Adipocyte (in vitro differentiated cells): Measurements from ENCODE around the gene SYNGR1.

Experiments
- DNase-seq: peaks from one replicate; pipeline ENCODE4 v3.0.0-alpha.2; 2015; ENCODE audit warnings: low read depth
- H3K27me3 ChIP-seq: replicated peaks from 2 replicates; pipeline ENCODE4 v1.7.0; 2013; ENCODE audit warnings: mild to moderate bottlenecking, low read length, moderate library complexity; ENCODE audit not compliant: control insufficient read depth, insufficient read depth
- H3K36me3 ChIP-seq: 2 replicates; pipeline ENCODE4 v1.7.0; 2013; ENCODE audit warnings: low read length, mild to moderate bottlenecking, moderate library complexity; ENCODE audit not compliant: control insufficient read depth, insufficient read depth, severe bottlenecking
- H3K4me1 ChIP-seq: 2 replicates; pipeline ENCODE4 v1.7.0; 2013; ENCODE audit warnings: mild to moderate bottlenecking, low read length, moderate library complexity; ENCODE audit not compliant: control insufficient read depth, insufficient read depth
- H3K4me3 ChIP-seq: 2 replicates; pipeline ENCODE4 v1.7.0; 2013; ENCODE audit warnings: mild to moderate bottlenecking, low read length, moderate library complexity
- H3K9ac ChIP-seq: 2 replicates; pipeline ENCODE4 v1.7.0; 2013; ENCODE audit warnings: mild to moderate bottlenecking, low read length, moderate library complexity
- H3K9me3 ChIP-seq: 2 replicates; pipeline ENCODE4 v1.7.0; 2013; ENCODE audit warnings: mild to moderate bottlenecking, low read length, moderate library complexity; ENCODE audit not compliant: control insufficient read depth

The SYNGR1 gene

GRCh38 chr22:39309364-39309861, 40.4 kb upstream of the SYNGR1 start:
- DNase-seq, result no peak
- no peak overlapping the region for H3K9ac ChIP-seq
- peaks cover 24% of the 10 kb centered on the region for H3K4me1 ChIP-seq
- no peaks in the 10 kb centered on the region for H3K9me3 ChIP-seq
- H3K36me3 ChIP-seq, result peaks cover 30% of the 10 kb centered on the region
- no peak overlapping the region for H3K4me3 ChIP-seq
- H3K27me3 ChIP-seq, result no peaks in the 10 kb centered on the region

GRCh38 chr22:39309881-39310714, 39.7 kb upstream of the SYNGR1 start:
- no peak overlapping the region for H3K4me3 ChIP-seq
- H3K9me3 ChIP-seq, result no peaks in the 10 kb centered on the region
- no peak overlapping the region for H3K9ac ChIP-seq
- peak; percentile 43 for DNase-seq
- H3K36me3 ChIP-seq, result peaks cover 37% of the 10 kb centered on the region
- H3K27me3 ChIP-seq, result no peaks in the 10 kb centered on the region
- H3K4me1 ChIP-seq, result peaks cover 31% of the 10 kb centered on the region

- Histone ChIP-seq H3K9me3 (no peaks in the 10 kb centered on the region), H3K4me1 (peaks cover 47% of the 10 kb centered on the region), H3K27me3 (no peaks in the 10 kb centered on the region), H3K4me3 (no peak overlapping the region), H3K36me3 (peaks cover 54% of the 10 kb centered on the region), H3K9ac (no peak overlapping the region)
- no peak for DNase-seq
Measured at GRCh38 chr22:39311592-39312400, 38.0 kb upstream of the SYNGR1 start.

GRCh38 chr22:39312410-39312809, 37.4 kb upstream of the SYNGR1 start:
- Histone ChIP-seq H3K4me1 (peaks cover 53% of the 10 kb centered on the region), H3K4me3 (no peak overlapping the region), H3K27me3 (no peaks in the 10 kb centered on the region), H3K36me3 (peaks cover 60% of the 10 kb centered on the region), H3K9me3 (no peaks in the 10 kb centered on the region), H3K9ac (no peak overlapping the region)
- DNase-seq, result no peak

- H3K36me3 ChIP-seq, result peaks cover 69% of the 10 kb centered on the region
- no peak for DNase-seq
Measured at GRCh38 chr22:39313258-39314001, 36.4 kb upstream of the SYNGR1 start.

GRCh38 chr22:39314251-39314971, 35.4 kb upstream of the SYNGR1 start:
- Histone ChIP-seq H3K4me1 (peaks cover 49% of the 10 kb centered on the region), H3K27me3 (no peaks in the 10 kb centered on the region), H3K36me3 (peaks cover 69% of the 10 kb centered on the region), H3K4me3 (peak overlapping the region; percentile 96), H3K9ac (peak overlapping the region; percentile 99), H3K9me3 (no peaks in the 10 kb centered on the region)
- DNase-seq, result no peak

More at GRCh38 chr22:39313258-39314001, 36.4 kb upstream of the SYNGR1 start:
- Histone ChIP-seq H3K9me3 (no peaks in the 10 kb centered on the region), H3K27me3 (no peaks in the 10 kb centered on the region), H3K9ac (peak overlapping the region; percentile 99), H3K4me1 (peaks cover 57% of the 10 kb centered on the region), H3K4me3 (no peak overlapping the region)

GRCh38 chr22:39315389-39315788, 34.4 kb upstream of the SYNGR1 start:
- peaks cover 45% of the 10 kb centered on the region for H3K4me1 ChIP-seq
- H3K4me3 ChIP-seq, result peak overlapping the region; percentile 96
- H3K9me3 ChIP-seq, result no peaks in the 10 kb centered on the region
- H3K36me3 ChIP-seq, result peaks cover 69% of the 10 kb centered on the region
- no peaks in the 10 kb centered on the region for H3K27me3 ChIP-seq
- H3K9ac ChIP-seq, result peak overlapping the region; percentile 99
- DNase-seq, result no peak

- peak overlapping the region; percentile 99 for H3K9ac ChIP-seq
- no peaks in the 10 kb centered on the region for H3K27me3 ChIP-seq
- peaks cover 45% of the 10 kb centered on the region for H3K4me1 ChIP-seq
- no peaks in the 10 kb centered on the region for H3K9me3 ChIP-seq
- H3K36me3 ChIP-seq, result peaks cover 67% of the 10 kb centered on the region
- peak; percentile 93 for DNase-seq
- H3K4me3 ChIP-seq, result peak overlapping the region; percentile 96
Measured at GRCh38 chr22:39316440-39317083, 33.2 kb upstream of the SYNGR1 start.

GRCh38 chr22:39317084-39317774, 32.6 kb upstream of the SYNGR1 start:
- Histone ChIP-seq H3K27me3 (no peaks in the 10 kb centered on the region), H3K9me3 (no peaks in the 10 kb centered on the region), H3K36me3 (peaks cover 60% of the 10 kb centered on the region), H3K4me3 (peak overlapping the region; percentile 96), H3K9ac (peak overlapping the region; percentile 99), H3K4me1 (peaks cover 45% of the 10 kb centered on the region)
- no peak for DNase-seq
